GM18519 (cell line): Measurements from ENCODE around the gene PTH1R.

Experiments used
- ATAC-seq: cut with Tn5 transposase; IDR thresholded peaks from one replicate; pipeline ENCODE4 v1.9.1; 2021; ENCODE audit warnings: mild to moderate bottlenecking, moderate library complexity; ENCODE audit not compliant: unreplicated experiment, low FRiP score

The PTH1R gene

DNA sequence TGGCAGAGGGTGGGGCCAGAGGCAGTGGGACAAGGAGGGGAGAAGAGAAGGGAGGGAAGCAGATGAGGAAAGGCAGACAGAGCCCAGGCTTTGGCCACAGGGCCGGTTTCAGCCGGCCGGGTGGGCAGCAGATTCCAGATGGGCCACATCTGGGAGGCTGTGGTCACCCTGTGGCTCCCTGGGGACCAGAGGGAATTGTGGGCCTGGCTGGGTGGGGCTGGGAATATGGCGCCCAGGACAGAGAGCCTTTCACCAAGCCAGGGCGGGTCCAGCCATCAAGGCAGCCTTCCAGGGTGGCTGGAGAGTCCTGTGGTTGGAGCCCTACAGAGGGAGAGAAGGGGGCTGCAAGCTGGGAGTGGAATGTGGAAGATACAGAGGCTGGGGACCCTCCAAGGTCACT is 18.9 kb downstream of the PTH1R start:
- ATAC-seq: no peak

DNA sequence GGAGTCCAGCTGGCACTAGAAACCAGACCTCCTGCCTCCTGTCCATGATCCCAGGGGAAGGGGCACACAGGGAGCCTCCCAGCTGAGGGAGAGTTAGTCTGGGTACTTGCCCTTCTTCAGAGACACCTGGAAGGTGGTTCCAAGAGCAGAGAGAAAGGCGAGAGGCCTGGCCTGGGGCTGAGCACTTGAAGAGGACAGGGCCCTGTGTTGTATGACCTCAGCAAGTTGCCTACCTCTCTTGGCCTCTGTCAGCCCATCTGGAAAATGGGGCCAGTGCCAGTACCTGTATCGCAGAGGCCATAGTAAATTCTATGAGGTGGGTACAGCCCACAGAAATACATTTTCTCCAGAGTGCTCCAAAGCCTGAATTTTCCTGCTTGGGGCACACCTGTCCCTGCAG is 19.5 kb downstream of the PTH1R start:
- no peak for ATAC-seq

DNA sequence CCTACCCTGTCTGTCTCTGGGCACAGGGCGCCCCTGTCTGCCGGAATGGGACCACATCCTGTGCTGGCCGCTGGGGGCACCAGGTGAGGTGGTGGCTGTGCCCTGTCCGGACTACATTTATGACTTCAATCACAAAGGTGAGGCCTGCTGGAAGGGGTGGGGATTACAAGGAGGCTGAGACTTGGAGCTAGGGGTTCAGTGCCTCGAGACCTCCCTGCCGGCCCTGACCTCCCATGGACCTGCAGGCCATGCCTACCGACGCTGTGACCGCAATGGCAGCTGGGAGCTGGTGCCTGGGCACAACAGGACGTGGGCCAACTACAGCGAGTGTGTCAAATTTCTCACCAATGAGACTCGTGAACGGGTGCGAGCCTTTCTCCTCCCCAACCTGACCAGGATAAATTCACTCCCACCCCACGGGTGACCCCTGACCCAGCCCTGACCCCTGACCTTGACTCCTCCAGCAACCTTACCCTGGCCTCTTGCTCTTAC is 20.4 kb downstream of the PTH1R start:
- no peak for ATAC-seq

DNA sequence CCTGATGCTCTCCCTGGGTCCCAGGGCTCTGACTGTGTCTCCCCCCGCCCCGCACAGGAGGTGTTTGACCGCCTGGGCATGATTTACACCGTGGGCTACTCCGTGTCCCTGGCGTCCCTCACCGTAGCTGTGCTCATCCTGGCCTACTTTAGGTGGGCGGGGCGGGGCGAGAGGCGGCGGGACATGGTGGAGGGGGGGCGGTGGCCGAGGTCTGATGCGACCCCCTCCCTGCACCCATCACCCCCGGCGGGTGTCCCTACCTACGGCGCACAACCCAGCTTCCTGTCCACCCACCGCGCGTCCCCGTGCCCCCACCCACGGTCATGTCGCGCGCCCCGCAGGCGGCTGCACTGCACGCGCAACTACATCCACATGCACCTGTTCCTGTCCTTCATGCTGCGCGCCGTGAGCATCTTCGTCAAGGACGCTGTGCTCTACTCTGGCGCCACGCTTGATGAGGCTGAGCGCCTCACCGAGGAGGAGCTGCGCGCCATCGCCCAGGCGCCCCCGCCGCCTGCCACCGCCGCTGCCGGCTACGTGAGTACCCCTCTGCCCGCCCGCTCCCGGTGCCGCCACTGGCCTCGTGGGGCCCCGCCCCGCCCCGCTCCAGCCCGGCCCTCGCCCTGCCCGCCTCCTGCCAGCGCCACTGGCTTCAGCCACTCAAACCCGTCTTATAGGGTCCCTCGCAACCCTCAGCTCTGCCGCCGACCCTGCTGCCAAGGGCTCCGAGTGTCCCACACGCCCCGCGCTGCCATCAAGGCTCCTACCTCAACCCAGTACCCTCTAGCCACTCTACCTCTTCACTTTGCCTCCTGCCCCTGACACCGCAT is 21.0 kb downstream of the PTH1R start:
- no peak for ATAC-seq

DNA sequence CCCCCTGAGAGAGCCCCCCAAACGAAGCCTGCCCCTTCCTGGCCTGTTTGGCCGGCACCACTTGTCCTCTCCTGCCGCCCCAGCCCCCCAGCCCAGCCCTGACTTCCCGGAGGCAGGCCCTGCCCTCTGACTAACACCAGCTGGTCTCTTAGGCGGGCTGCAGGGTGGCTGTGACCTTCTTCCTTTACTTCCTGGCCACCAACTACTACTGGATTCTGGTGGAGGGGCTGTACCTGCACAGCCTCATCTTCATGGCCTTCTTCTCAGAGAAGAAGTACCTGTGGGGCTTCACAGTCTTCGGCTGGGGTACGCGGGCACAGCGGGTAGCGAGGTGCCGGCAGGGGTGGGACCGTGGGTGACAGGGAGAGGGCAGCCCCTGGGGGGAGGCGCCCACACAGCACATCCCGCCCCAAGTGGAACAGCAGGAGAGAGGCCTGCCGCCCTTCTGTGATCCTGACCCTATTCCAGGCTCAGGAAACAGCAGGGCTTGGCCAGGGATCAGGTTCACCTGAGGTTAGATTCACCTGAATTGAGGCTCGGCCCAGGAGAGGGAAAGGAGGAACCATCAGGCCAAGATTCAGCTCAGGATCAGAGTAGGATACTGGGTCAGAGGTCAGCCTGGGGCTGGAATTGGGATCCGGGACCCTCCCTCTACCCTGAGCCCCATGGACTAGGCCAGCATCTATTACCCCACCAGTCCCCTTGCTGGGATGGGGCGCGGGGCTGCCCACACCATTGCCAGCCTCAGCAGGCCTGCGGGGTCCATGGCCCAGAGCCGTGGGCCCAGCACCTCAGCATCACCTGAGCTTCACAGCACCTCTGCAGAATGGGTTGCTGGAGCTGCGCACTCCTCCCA is 21.9 kb downstream of the PTH1R start:
- no peak for ATAC-seq

DNA sequence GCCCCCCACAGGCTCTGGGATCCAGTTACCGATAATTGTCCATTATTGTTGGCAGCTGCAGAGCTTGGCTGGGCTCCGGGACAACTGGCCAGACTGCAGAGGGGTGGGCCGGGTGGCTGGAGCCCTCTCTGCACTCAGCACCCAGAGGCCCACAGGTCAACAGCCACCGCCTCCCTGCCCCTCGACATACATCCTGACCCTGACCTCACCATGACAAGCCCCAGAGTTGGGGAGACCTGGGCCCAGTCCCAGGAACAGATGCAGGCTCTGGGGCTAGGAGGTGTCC is 22.4 kb downstream of the PTH1R start:
- ATAC-seq: no peak

DNA sequence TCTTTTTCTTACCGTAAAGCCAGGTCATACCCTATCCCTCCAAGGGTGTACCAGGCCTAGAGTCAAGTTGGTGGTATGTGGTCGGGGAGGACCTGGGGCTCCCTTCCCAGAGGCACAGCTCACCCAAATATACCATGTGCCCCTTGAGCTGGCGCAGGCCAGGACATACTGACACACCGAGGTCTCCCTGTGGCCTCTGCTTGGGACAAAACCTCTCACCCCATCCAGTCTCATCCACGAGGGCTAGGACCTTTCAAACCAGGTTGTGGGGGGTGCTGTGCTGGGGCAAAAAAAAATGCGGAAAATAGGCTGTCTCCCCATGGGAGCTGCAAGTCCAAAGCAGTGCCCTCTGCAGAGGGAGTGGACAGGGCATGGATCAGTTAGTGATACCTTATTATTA is 22.8 kb downstream of the PTH1R start:
- no peak for ATAC-seq

DNA sequence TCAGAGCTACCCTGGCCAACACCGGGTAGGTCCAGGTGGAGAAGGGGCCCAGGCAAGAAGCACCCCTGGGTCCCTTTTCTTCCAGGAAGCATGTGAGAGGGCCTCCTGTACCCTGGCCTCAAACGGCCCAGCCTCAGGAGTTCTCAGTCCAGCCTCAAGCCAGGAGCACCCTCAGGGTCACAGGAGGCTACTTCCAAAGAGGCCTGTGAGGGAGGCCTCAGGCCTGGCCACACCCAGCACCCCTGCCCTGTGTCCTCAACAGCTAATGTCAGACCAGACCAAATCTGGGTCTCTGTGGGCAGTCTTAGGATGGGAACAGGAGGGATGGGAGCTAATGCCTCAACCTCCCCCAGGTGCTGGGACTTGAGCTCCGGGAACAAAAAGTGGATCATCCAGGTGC is 23.5 kb downstream of the PTH1R start:
- ATAC-seq: no peak

DNA sequence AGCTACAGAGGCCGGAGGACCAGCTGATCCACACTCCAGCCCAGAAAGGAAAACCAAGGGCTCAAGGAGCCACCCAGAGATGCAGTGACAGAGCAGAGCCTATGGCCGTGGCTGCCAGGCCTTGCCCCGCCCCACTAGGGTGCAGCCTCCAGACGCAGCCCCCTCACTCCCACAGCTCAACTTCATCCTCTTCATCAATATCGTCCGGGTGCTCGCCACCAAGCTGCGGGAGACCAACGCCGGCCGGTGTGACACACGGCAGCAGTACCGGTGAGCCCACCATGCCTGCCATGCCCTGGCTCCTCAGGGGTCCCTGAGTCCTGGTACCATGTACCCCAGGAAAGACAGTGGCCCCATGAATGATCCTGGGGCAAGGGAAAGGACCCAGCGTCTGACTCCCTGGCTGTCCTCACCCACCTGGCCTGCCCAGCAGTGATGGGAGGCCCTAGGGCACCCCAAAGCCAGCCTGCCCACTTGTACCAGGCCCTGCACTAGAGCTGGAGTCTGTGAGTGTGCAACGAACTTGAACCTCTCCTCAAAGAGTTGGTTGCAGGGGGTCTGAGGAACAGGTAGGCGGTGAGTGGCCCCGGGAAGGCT is 24.2 kb downstream of the PTH1R start:
- ATAC-seq: no peak

DNA sequence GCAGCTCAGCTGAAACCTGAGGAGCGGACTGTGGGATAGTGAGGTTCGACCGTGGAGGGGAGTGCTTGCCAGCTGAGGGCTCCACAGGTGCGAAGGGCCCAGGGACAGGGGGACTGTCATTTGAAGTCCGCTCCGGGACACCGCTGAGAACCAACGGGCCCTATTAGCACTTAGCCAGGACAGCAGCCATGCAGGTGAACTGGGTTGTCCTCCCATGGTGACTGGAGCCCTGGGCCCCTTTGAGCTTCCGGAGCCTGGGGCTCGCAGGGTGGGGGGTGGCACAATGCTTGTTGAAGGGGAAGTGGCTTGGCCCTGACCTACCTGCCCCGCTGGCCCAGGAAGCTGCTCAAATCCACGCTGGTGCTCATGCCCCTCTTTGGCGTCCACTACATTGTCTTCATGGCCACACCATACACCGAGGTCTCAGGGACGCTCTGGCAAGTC is 24.7 kb downstream of the PTH1R start:
- no peak for ATAC-seq

DNA sequence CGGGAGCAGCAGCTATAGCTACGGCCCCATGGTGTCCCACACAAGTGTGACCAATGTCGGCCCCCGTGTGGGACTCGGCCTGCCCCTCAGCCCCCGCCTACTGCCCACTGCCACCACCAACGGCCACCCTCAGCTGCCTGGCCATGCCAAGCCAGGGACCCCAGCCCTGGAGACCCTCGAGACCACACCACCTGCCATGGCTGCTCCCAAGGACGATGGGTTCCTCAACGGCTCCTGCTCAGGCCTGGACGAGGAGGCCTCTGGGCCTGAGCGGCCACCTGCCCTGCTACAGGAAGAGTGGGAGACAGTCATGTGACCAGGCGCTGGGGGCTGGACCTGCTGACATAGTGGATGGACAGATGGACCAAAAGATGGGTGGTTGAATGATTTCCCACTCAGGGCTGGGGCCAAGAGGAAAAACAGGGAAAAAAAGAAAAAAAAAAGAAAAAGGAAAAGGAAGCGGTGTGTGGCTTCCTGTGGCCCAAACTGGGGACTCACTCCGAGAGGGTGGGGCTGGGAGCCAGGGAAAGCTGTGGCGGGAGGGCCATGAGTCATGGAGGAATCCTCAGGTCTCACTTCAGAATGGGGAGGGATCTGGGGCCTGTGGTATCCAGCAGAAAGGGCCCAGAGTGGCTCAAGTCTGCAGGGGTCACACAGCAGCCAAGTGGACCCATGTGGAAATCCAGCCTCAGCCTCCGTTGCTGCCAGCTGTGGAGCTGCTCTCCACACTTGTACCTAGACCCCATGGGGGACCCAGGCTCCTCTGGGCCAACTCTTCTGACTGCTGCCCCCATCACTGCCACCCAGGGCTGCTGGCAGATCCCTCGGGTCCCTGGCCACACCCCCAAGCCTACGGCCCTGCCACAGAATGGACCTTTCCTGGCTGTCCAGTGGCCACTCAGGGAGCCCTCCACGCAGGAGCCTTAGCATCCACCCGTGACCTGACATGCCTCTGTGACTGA is 26.1 kb downstream of the PTH1R start:
- no peak for ATAC-seq

DNA sequence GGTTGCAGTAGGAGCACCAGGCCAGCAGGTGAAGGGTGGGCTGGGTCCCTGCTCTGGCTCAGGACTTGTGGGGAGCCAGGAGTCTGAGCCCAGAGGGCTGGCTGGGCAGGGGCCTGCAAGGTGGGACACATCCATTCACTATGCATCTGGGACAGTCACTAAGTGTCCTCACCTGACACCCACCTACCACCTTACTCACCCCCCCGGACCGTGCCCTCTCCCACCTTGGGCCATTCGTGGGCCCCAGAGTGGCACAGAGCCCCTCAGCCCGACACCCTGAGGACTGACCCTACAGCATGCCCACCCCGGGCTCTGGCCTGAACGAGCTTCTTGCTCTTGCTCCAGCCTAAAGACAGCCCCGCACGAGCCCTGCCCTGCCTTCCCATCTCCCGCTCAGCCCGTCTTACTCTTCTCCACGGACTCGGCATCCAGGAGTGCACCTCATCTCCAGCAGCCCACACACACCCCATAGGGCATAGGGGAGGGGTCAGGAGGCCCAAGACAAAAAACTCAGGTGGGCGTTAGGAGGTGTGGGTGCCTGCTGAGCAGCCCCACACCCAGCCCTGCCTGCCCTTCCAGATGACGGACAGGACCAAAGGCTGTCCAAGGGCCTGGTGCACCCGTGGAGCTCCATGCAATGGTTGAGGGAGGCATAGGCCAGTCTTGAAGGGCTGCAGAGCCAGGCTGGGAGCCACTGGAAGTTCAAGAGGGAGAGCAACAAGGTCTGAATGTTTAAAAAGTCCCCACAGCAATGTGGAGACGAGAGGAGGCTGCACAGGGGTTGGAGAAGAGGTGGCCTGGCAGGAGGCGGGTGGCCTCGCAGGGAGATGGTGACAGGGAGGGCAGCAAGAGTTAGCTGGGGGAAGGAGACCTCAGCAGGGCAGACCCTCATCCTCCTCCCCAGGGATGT is 27.0 kb downstream of the PTH1R start:
- no peak for ATAC-seq

DNA sequence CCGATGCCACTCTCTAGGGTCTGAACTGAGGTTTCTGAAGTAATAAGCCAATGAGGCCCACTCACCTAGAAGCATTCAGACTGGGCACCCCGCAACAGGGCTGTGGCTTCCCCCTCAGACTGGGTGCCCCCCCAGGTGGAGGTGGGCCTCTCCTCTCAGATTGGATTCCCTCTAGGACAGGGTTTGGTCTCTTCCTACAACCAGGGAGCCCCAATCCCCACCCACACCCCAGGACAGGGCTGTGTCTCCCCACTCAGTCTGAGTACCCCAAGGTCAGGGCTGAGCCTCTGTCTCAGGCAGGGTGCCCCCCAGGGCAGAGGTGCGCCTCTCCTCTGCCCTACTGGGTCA is 27.7 kb downstream of the PTH1R start:
- ATAC-seq: no peak

DNA sequence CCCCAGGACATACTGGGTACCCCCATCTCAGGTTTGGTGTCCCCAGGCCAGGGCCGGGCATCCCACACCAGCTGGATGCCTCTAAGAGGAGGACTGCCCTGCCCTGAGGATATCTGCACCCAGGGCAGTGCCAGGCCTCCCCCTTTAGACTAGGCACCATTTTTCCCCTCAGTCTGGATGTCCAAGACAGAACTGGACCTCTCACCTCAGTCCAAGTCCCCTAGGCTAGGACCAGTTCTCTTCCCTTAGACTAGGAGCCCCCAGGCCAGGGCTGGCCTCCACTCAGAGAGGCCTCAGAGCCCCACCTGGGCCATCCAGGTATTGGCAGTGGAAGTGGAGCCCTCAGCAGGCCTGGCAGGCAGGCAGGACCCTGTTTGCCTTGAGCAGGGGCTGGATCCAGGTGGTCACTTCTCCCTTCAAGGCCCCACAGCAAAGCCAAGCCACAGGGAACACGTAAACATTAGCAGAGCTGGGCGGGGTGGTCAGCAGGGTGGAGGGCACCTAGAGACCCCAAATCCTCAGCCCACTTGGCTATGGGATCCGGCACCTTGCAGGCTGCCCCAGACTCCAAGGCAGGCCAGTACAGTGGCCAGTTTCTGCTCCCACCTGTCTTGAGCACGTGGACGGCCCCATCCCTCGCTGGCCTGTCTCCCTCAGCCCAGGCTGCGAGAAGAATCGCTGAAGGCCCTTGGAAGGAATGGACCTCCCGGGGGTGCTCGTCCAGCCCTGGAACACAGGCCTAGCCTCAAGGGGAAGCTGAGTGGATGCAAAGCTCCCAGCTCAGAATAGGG is 28.3 kb downstream of the PTH1R start:
- no peak for ATAC-seq

DNA sequence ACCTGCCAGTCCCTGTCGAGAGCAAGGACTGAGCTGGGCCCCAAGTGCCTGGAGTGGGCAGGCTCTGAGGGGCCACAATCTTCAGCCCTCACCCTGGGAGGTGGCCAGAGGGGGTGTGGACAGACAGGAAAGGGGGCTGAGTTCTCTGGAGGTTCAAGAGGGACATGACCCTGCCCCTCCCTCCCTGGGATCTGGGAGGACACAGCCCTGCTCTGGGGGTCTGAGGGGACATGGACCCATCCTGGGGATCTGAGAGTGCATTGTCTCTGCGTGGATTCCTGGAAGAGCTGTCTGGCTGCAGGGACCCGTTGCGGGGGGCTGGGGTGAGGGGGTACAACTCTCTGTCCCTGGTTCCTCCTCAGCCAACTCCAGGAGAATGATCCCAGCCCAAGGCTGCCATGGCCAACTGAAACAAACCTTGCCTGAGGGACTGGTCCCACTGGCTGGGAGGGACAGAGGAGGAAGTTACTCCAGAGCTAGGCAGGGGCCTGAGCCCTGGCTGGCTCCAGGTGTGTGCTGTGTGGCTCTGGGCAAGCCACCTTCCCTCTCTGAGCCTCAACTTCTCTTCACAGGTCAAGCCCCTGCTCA is 29.0 kb downstream of the PTH1R start:
- no peak for ATAC-seq

DNA sequence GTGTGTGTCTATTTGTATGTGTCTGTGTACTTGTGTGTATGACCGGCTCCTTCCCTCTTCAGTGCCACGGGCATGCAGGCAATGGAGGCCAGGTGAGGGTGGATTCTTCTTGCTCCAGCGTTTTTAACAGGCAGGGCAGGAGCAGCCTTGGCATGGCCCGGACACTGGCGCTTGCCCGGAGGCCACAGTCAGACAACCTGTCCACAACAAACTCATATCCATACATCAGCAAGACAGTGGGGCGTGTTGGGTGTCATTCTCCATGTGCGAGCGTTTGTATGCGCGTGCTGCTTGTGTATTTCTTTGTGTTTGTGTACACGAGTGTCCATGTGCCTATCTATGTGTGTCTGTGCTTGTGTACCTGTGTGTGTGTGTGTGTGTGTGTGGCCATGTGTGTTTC is 29.8 kb downstream of the PTH1R start:
- no peak for ATAC-seq

DNA sequence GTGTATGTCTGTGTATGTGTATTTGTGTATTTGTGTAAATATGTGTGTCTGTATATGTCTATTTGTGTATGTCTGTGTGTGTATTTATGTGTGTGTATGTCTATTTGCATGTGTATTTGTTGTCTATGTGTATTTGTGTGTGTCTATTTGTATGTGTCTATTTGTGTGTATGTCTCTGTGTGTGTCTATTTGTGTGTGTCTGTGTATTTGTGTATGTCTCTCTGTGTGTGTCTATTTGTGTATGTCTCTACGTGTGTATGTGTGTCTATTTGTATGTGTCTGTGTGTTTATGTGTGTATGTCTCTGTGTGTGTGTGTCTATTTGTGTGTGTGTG is 30.4 kb downstream of the PTH1R start:
- ATAC-seq: no peak

DNA sequence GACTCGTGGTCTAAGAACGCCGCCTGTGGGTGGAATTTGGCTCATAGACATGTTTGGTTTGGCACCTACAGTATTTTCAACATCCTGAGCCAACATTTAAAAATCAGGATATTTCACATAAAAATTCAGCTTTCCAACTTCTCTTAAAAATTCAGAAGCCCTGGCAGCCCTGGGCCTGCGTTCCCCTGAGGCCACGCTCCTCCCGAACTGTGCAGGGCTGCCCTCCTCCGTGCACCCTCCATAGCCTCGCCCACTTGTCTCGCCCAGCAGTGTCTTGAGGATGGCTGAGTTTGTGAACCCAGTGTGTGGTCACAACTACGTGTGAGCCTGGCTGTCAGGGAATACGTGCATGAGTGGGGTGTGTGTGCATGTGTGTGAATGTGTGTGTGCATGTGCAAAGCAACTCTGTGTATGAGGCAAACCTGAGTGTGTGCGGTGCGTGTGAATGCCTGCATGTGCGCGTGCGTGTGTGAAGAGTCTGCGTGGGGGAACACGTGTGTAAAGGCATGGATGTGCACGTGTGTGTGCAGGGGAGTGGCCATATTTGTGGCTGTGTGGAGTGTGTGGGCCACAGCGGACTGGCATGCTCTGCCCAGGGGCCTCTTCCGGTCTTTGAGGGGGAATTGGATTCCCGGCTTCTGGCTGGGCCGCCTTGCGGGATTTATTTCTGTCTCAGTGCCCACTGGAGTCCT is 30.9 kb downstream of the PTH1R start:
- no peak for ATAC-seq
